Activated T-helper 2 cell treated with anti-CD3 and anti-CD28 coated beads, Interferon-gamma antibody, Interleukin-2, Interleukin-4, amounts not matched to agents 10 μg/mL and 5 μg/mL and 100 μg/mL, durations not matched to agents 14 hours and 24 hours and 36 hours (primary cell): ENCODE data around the gene TTI1. TPM values are rescaled to one million over a fixed set of nuclear protein-coding genes. Genes with fewer than 3 reads are reported as not detected.
"Not testable (repeated sequence)": the region's sequence is repeated elsewhere in the genome, so short reads cannot be mapped to it uniquely, and the experiment has no call there.

ENCODE experiments used
- DNase-seq: peaks from one replicate; pipeline ENCODE4 v3.0.0; 2021; ENCODE audit warnings: low spot score
- H3K27ac Mint-ChIP-seq: one replicate; pipeline ENCODE4 v1.8.0; 2021; ENCODE audit warnings: mixed read lengths
- H3K27me3 Mint-ChIP-seq: one replicate; pipeline ENCODE4 v1.8.0; 2021; ENCODE audit warnings: low read depth, mixed read lengths
- H3K36me3 Mint-ChIP-seq: one replicate; pipeline ENCODE4 v1.8.0; 2021; ENCODE audit warnings: low read depth, mixed read lengths
- H3K4me1 Mint-ChIP-seq: one replicate; pipeline ENCODE4 v1.8.0; 2021; ENCODE audit warnings: low read depth, mixed read lengths
- H3K4me3 Mint-ChIP-seq: one replicate; pipeline ENCODE4 v1.8.0; 2021; ENCODE audit warnings: low read depth, mild to moderate bottlenecking, moderate library complexity, mixed read lengths
- H3K9me3 Mint-ChIP-seq: one replicate; pipeline ENCODE4 v1.8.0; 2021; ENCODE audit warnings: mixed read lengths
- intact Hi-C: fragments of 100-400 bp; cut with micrococcal nuclease; formaldehyde crosslinking; loops from one replicate; pipeline ENCODE4 v1.15.1; 2023
- total RNA-seq: library from RNA; stranded (reverse); gene quantifications from 2 replicates; pipeline ENCODE4 v1.2.3, GENCODE V29; 2022

Gene TTI1
- total RNA-seq, 1 donor from 2014 or later: 35.7 TPM

DNA sequence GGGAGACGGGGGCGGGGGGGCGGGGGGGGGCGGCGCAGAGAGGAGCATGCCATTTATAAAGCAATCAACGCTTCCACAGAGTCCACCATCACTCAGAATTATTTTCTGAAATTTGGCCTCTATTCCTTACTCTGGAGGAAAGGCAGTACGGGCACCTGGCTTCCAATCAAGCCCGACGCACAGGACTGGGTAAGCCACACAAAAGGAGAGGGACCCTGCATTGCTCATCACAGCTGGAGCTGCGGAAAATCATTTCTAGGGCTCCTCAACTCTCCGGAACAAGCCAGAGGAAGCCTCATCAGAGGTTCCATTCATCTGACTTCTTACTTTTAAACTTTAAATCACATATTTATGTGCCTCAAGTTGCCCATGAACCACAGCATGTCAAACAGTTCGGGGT lies 55.9 kb downstream of the TTI1 start:
- Mint-ChIP-seq H3K4me1 (peaks cover 2% of the 10 kb centered on the region), H3K9me3 (no peaks in the 10 kb centered on the region), H3K36me3 (peaks cover 7% of the 10 kb centered on the region), H3K27me3 (no peaks in the 10 kb centered on the region), H3K4me3 (no peak overlapping the region), H3K27ac (no peak overlapping the region)
- DNase-seq: no peak
- intact Hi-C loops: no loop called here

DNA sequence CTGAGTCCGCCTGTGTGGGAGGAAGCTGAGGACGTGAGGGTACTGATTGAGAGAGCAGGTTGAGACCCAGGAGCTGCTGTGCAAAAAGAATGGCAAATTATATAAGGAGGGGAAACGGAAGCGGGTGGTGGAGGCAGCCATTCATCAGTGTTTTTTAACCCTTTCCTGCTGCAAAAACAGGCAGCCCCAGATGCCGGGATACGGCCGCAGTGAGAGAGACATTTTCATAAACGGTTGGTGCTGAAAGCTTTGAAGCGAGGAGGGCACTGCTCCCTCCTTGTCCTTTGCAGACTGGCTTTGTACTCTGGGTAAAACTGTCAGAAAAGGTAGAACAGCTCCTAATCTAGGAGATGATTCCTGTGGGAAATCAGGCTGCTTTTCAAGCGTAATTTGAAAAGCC lies 56.4 kb downstream of the TTI1 start:
- DNase-seq: no peak
- Mint-ChIP-seq H3K27me3 (no peaks in the 10 kb centered on the region), H3K4me3 (no peak overlapping the region), H3K27ac (no peak overlapping the region), H3K9me3 (no peaks in the 10 kb centered on the region), H3K36me3 (peaks cover 5% of the 10 kb centered on the region), H3K4me1 (peaks cover 2% of the 10 kb centered on the region)
- intact Hi-C loops: no loop called here

DNA sequence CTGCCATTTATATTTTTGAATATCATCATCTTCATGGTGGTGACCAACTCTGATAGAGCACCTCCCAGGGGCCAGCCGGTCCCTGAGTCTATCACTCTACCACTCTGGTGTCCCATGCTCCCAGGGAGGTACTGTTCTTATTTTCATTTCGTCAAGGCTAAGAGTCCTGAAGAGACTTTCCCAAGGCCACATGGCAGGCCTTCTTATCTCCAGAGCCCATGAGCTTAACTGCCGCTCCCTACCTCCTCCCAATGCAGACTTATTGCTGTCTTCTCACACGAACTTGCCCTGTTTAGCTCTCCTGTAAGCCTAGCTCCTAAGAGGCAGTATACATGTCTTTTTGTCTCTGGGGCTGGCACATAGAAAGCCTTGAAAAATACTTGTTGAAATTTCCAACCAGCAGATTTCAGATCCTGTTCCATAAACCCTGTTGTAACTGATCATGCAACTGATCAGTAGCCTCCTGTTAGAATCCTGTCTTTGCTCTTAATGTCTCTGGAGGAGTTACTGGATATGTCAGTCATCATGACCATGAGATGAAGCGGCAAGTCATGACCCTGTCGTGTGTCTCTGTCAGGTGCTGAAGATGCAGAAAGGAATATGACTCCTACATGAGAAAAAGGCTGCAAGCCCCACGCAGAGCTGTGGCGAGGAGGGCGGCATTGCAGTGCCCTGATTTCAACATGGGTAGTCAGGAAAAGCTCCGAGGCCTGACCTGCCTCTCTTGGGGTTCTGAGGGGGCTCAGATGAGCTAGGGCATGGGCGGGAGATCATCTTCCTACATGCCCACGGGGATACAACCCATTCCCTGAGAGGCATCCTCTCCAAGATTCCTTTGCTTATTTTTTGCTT lies 60.0 kb downstream of the TTI1 start:
- DNase-seq: no peak
- no peak overlapping the region for H3K27ac Mint-ChIP-seq
- H3K36me3 Mint-ChIP-seq: peaks cover under 1% of the 10 kb centered on the region
- no peak overlapping the region for H3K4me3 Mint-ChIP-seq
- peaks cover 2% of the 10 kb centered on the region for H3K4me1 Mint-ChIP-seq
- H3K9me3 Mint-ChIP-seq: peaks cover 6% of the 10 kb centered on the region
- intact Hi-C loops: no loop called here
- no peaks in the 10 kb centered on the region for H3K27me3 Mint-ChIP-seq

DNA sequence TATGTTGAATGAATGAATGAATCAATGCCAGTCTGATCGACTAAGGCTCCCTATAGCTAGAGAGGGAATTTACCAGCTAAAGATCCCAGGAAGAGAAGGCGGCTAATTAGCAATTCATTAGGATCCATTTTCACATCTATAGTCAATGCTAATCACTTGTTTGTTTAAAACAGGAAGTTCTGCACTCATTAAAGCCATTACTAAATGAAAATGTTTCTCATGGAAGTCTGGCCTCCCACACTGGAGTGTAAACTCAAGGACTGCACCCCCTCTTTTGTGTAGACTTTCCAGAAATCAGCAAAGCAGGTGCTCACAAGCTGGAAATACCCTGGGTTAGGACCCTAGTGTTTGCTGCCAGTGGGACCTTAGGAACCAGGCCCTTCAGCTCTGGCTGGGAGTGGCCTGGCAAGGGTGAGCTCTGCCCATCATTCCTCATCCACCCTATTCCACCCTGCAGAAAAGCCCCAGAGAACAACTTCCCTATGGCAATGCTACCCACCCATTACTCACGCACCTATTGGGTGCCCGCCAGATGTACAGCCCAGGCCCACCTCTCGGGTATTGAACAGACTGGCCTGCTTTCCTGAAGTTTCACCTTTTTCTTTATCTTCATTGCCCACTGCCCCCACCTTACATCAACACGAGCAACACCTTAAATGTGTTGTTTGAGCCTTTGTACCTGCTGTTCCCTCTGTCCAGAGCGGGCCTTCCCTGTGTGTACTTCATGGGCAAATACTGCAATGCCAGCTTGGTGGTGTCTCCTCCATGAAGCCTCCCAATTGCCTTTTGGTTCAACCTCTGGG lies 60.8 kb downstream of the TTI1 start:
- no peak for DNase-seq
- intact Hi-C loops: no loop called here
- Mint-ChIP-seq H3K36me3 (peaks cover 3% of the 10 kb centered on the region), H3K27ac (no peak overlapping the region), H3K4me3 (no peak overlapping the region), H3K27me3 (no peaks in the 10 kb centered on the region), H3K9me3 (peaks cover 13% of the 10 kb centered on the region), H3K4me1 (no peaks in the 10 kb centered on the region)

DNA sequence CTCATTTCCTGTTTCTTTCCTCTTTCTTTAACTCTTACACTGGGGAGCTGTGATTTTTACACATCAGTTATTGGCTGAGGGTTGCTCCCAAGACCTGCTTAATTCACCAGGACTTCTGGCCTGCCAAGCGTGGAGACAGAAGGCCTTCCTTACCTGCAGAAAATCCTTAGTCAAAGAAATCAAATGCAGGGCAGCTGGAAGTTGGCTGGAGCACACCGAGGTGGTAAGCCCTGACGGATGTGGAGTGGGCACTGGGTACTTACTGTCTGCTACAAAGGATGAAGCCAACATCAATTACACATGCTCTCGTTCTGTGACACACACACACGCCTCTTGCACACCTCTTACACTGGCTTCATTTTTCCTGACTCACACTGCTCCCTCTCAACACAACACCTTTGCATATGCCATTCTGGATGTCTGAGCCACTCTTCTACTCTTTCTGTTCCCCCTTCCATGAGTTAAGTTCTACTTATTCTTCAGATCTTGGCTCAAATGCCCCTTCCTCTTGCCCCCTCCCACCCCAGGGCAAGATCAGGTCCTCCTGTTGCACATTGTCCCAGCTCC lies 61.6 kb downstream of the TTI1 start:
- Mint-ChIP-seq H3K4me1 (no peaks in the 10 kb centered on the region), H3K9me3 (peaks cover 13% of the 10 kb centered on the region), H3K27me3 (no peaks in the 10 kb centered on the region), H3K36me3 (peaks cover 3% of the 10 kb centered on the region), H3K27ac (no peak overlapping the region), H3K4me3 (no peak overlapping the region)
- intact Hi-C loops: no loop called here
- no peak for DNase-seq

DNA sequence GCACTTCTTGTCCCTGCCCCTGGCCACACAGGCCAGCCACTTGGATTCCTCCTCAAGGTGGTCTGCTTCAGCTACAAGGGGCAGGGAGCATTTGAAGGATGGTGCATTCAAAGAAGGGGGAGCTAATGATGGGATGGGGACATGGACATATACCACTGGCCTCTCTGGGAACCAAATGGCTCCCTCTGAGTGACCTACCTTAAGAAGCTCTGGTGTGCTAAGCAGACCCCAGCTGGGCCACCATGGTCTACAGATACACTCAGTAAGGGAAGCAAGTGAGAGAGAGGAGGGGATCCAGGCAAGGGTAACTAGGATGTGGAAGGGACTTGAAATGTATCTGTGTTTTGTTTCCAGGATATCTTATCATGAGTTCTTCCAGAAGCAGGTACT lies 62.4 kb downstream of the TTI1 start:
- Mint-ChIP-seq H3K4me3 (no peak overlapping the region), H3K36me3 (peaks cover 3% of the 10 kb centered on the region), H3K9me3 (peaks cover 17% of the 10 kb centered on the region), H3K4me1 (no peaks in the 10 kb centered on the region), H3K27ac (no peak overlapping the region), H3K27me3 (no peaks in the 10 kb centered on the region)
- intact Hi-C loops: no loop called here
- no peak for DNase-seq

DNA sequence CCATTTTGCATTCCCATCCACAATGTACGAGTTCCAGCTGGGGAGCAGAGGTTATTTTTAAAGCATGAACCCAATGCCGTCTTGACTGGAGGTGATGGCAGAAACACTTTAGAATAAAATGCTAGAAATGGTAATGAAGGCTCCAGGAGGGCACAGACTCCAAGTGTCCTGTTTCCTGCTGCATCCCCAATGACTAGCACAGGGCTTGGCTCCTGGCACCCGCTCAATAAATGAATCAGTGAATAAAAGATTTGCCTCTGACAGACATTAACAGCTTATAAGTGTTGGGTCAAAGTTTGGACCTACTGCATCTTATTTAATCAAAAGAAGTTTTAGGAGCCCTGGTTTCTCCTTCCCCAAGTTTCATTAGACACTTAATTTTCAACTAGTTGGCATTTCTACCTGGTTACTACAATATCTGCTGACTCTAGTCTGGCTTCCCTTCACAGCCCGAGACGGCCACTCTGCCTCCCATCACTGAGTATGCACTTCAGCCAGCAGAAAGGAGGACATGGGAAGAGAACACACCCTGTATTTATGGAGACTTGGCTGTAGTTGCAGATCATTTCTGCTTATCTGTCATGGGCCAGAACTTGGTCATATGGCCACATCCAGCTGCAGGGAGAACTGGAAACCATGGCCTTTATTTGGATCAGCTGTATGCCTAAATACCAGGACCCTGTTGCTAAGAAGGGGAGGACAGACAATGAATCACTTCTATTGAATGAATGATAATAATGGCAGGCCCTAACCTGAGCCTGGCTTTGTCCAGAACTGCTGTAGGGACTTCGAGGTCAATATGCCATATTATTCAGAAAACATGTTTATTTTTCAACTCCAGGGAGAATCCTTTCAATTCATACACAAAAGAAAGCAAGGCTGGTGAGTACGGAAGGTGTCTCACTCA lies 63.1 kb downstream of the TTI1 start:
- H3K27ac Mint-ChIP-seq: no peak overlapping the region
- intact Hi-C loops: no loop called here
- DNase-seq: no peak
- H3K4me1 Mint-ChIP-seq: no peaks in the 10 kb centered on the region
- no peaks in the 10 kb centered on the region for H3K27me3 Mint-ChIP-seq
- peaks cover 3% of the 10 kb centered on the region for H3K36me3 Mint-ChIP-seq
- H3K9me3 Mint-ChIP-seq: peaks cover 17% of the 10 kb centered on the region
- H3K4me3 Mint-ChIP-seq: no peak overlapping the region

DNA sequence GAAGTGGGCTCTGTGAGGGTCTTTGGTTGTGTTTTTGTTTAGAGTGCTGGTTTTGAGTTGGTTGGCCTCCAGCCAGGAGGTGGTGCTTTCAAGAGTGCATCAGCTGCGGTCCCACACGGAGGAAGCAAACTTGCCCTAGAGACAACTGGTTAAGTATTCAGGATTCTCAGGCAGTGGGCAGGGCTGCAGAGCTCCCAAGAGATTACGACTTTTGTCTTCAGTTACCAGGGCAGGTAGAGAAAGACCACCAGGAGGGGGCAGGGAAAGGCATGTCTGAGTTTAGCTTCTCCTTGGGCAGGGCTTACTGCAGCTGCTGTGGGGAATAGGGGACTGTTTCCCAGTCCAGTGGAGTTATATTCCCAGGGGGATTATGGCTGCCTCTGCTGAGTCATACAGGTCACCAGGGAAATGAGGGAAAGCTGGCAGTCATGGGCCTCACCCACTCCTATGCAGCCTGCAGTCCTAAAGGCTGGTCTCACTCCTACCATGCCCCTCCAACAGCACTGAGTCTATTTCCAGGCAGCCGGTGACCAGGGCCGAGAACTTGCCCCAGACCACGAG lies 64.3 kb downstream of the TTI1 start:
- Mint-ChIP-seq H3K27ac (no peak overlapping the region), H3K4me1 (no peaks in the 10 kb centered on the region), H3K4me3 (no peak overlapping the region), H3K36me3 (peaks cover 3% of the 10 kb centered on the region), H3K27me3 (peaks cover 3% of the 10 kb centered on the region), H3K9me3 (peaks cover 17% of the 10 kb centered on the region)
- no peak for DNase-seq
- intact Hi-C loops: no loop called here

DNA sequence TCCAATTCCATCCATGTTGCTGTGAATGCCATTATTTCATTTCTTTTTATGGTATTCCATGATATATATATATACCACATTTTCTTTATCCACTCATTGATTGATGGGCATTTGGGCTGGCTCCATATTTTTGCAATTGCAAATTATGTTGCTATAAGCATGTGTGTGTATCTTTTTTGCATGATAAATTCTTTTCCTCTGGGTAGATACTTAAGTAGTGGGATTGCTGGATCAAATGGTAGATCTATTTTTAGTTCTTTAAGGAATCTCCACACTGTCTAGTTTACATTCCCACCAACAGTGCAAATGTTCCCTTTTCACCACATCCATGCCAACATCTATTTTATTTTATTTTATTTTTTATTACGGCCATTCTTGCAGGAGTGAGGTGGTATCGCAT lies 69.8 kb downstream of the TTI1 start:
- intact Hi-C loops, DNase-seq, H3K4me3 Mint-ChIP-seq, H3K27ac Mint-ChIP-seq, H3K4me1 Mint-ChIP-seq, H3K36me3 Mint-ChIP-seq: not testable (repeated sequence)
- peaks cover 18% of the 10 kb centered on the region for H3K27me3 Mint-ChIP-seq
- peaks cover 13% of the 10 kb centered on the region for H3K9me3 Mint-ChIP-seq

DNA sequence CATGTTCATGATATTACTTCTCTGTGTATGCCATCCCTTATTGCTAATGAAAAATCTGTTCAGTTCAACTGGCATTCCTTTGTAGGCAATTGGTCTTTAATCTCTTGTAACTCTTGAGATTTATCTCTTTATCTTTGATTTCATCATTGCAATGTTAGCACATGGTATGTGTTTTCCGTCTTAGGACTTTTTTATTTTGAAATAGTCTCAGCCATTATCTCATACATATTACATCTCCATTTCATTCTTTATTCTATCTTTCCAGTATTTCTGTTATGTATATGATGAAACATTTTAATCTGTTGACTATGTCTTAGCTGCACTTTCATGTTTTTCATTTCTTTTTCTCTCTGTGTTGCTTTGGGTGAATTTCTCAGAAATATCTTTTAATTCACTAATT lies 72.2 kb downstream of the TTI1 start:
- intact Hi-C loops: no loop called here
- H3K9me3 Mint-ChIP-seq: peaks cover under 1% of the 10 kb centered on the region
- no peak overlapping the region for H3K27ac Mint-ChIP-seq
- H3K36me3 Mint-ChIP-seq: no peaks in the 10 kb centered on the region
- H3K4me1 Mint-ChIP-seq: no peaks in the 10 kb centered on the region
- peaks cover 25% of the 10 kb centered on the region for H3K27me3 Mint-ChIP-seq
- no peak overlapping the region for H3K4me3 Mint-ChIP-seq
- DNase-seq: no peak

DNA sequence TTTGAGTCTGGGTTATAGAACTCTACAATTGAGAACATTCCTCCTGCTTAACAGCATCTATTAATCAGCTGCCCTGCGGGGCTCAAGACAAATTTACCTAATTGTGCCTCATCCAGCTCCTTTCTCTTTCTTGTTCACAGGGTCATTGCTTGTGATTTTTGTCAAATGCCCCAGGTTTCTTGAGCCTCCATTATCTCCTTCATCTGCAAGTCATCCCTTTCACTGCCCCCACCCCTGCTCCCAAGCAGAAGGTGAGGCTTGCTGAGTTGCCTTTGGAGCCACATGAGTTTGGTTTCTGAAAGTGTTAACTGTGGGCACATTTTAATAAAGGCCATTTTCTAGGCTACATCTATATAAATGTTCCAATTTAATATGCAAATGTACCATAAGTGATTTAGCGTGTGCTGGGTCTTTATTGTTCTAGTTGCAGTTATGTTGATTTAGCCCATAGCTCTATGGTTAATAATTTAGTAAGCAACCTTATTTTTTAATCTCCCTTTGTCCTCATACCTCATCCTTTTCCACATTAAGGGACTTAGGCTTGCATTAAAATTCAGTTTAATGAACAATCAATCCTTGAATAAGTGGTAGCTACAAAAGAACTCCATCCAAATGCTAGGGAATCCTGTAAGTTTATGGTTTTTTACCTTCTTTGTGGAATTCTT lies 74.3 kb downstream of the TTI1 start:
- Mint-ChIP-seq H3K27ac (no peak overlapping the region), H3K9me3 (no peaks in the 10 kb centered on the region), H3K4me1 (no peaks in the 10 kb centered on the region), H3K4me3 (no peak overlapping the region), H3K27me3 (peaks cover 27% of the 10 kb centered on the region), H3K36me3 (no peaks in the 10 kb centered on the region)
- no peak for DNase-seq
- intact Hi-C loops: no loop called here
